Common myeloid progenitor, CD34-positive (primary cell): ENCODE data around the gene CLN5.
"Not testable (repeated sequence)": the region's sequence is repeated elsewhere in the genome, so short reads cannot be mapped to it uniquely, and the experiment has no call there.

Source experiments
- CTCF ChIA-PET: fragments of 350-600 bp; sonication (Branson Sonifier 250); formaldehyde crosslinking; loops from one replicate; lab custom pipeline; 2021; ENCODE audit warnings: antibody characterized with exemption; lab: Charles Lee
- POLR2A ChIA-PET: fragments of 350-600 bp; sonication (Branson Sonifier 250); formaldehyde crosslinking; loops from one replicate; lab custom pipeline; 2021; ENCODE audit warnings: antibody characterized with exemption; lab: Charles Lee
- DNase-seq, 3 donors: peaks; one replicate each; pipeline versions ENCODE4 v3.0.0 to v3.0.0-alpha.2; 2013
- H3K27ac ChIP-seq, 2 experiments: 1 replicate in 1 of 2; 2 replicates in 1 of 2; pipeline ENCODE4 v1.7.0; 2013; ENCODE audit warnings: inconsistent platforms in 2 of 2, low read length in 2 of 2, mild to moderate bottlenecking in 2 of 2, low read depth in 1 of 2, moderate library complexity in 1 of 2; ENCODE audit not compliant: severe bottlenecking in 2 of 2, insufficient read depth in 1 of 2, poor library complexity in 1 of 2
- H3K27me3 ChIP-seq, 5 experiments: replicated peaks in 2 of 5; 1 replicate in 3 of 5; 2 replicates in 2 of 5; pipeline versions ENCODE4 v1.6.1 to v1.7.0; 2013; ENCODE audit warnings: low read length in 4 of 5, mild to moderate bottlenecking in 2 of 5, moderate library complexity in 2 of 5, inconsistent platforms in 1 of 5; ENCODE audit not compliant: insufficient read depth in 5 of 5, control insufficient read depth in 4 of 5
- H3K36me3 ChIP-seq, 4 experiments: 1 replicate in 2 of 4; 2 replicates in 2 of 4; pipeline versions ENCODE4 v1.6.1 to v1.7.0; 2013; ENCODE audit warnings: low read length in 3 of 4, control low read depth in 1 of 4, mild to moderate bottlenecking in 1 of 4; ENCODE audit not compliant: control insufficient read depth in 4 of 4, insufficient read depth in 4 of 4
- H3K4me1 ChIP-seq, 4 experiments: 1 replicate in 3 of 4; 2 replicates in 1 of 4; pipeline versions ENCODE4 v1.6.1 to v1.7.1; 2013; ENCODE audit warnings: low read length in 3 of 4, mild to moderate bottlenecking in 3 of 4, control low read depth in 1 of 4, inconsistent platforms in 1 of 4, moderate library complexity in 1 of 4; ENCODE audit not compliant: control insufficient read depth in 4 of 4, insufficient read depth in 4 of 4; ENCODE audit errors: control extremely low read depth in 1 of 4
- H3K4me3 ChIP-seq, 7 experiments: 1 replicate in 4 of 7; 2 replicates in 3 of 7; pipeline versions ENCODE4 v1.5.1 to v1.7.0; 2013; ENCODE audit warnings: mild to moderate bottlenecking in 7 of 7, low read length in 6 of 7, moderate library complexity in 6 of 7, inconsistent platforms in 2 of 7, low read depth in 2 of 7, control low read depth in 1 of 7; ENCODE audit not compliant: insufficient read depth in 4 of 7, control insufficient read depth in 1 of 7; ENCODE audit errors: extremely low read depth in 1 of 7
- H3K9me3 ChIP-seq, 5 experiments: 1 replicate in 4 of 5; 2 replicates in 1 of 5; pipeline versions ENCODE4 v1.6.1 to v1.7.1; 2013; ENCODE audit warnings: low read length in 4 of 5, mild to moderate bottlenecking in 2 of 5, inconsistent platforms in 1 of 5, low read depth in 1 of 5, moderate library complexity in 1 of 5; ENCODE audit not compliant: control insufficient read depth in 4 of 5, insufficient read depth in 2 of 5; ENCODE audit errors: control extremely low read depth in 1 of 5
- WGBS: methylation state at CpG from one replicate; pipeline ENCODE4 v1.1.5; 2013; ENCODE audit not compliant: insufficient coverage; 5-methylcytosine and 5-hydroxymethylcytosine counted together

Gene CLN5

DNA sequence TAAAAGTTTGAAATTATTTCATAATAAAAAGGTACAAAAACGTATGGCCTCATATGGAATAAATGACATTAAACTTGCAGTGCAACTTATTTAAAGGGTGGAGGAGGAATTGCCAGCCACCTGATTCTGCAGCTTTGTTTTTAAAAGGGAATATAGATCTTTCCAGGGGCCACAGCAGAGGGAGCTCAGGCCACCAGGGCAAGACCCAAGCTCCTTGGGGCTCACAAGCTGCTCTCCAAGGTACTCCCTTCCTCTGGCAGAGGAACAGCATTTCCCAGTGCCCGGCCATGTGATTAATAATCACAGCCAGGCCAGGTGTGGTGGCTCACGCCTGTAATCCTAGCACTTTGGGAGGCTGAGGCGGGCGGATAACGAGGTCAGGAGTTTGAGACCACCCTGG, 37.3 kb upstream of the CLN5 start:
- ChIA-PET CTCF (interaction anchor here (1.6 kb wide), 1 partner anchor 17 kb away, joined by 5 read pairs; no protein-coding TSS in a partner anchor), POLR2A (no interaction called here)
- peaks cover 0 to 3% (median 0%) of the 10 kb centered on the region in 5 experiments for H3K27me3 ChIP-seq
- DNase-seq: no peak
- H3K4me3 ChIP-seq: no peak overlapping the region
- no peaks in the 10 kb centered on the region for H3K4me1 ChIP-seq
- peaks cover 0 to 8% (median 3%) of the 10 kb centered on the region in 5 experiments for H3K9me3 ChIP-seq
- H3K27ac ChIP-seq: no peak overlapping the region
- 93% methylated on average over 3 of the region's 6 CpGs for WGBS
- H3K36me3 ChIP-seq: no peaks in the 10 kb centered on the region

DNA sequence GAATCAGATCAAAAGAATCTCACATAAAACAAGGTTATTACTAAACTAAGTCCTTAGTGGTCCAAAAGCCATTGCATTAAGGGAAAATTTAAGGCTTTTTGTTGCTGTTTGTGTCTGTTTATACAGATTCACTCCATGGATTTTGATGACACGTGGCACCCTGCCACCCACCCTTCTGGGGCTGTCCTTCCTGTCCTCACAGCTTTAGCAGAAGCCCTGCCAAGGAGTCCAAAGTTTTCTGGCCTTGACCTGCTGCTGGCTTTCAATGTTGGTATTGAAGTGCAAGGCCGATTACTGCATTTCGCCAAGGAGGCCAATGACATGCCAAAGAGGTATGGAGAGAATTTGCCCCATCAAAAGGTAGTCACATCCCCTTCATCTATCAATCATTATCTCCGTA, 36.7 kb upstream of the CLN5 start:
- no peak overlapping the region for H3K4me3 ChIP-seq
- peaks cover 0 to 3% (median 0%) of the 10 kb centered on the region in 5 experiments for H3K27me3 ChIP-seq
- CTCF ChIA-PET: interaction anchor here (0.7 to 1.6 kb wide), 3 partner anchors 12 to 25 kb away, joined by 3 to 5 read pairs (median 3); no protein-coding TSS in a partner anchor
- H3K9me3 ChIP-seq: peaks cover 3 to 14% (median 8%) of the 10 kb centered on the region in 5 experiments
- POLR2A ChIA-PET: no interaction called here
- no peaks in the 10 kb centered on the region for H3K4me1 ChIP-seq
- H3K27ac ChIP-seq: no peak overlapping the region
- 100% methylated on average over 3 of the region's 4 CpGs for WGBS
- no peaks in the 10 kb centered on the region for H3K36me3 ChIP-seq
- DNase-seq: no peak

DNA sequence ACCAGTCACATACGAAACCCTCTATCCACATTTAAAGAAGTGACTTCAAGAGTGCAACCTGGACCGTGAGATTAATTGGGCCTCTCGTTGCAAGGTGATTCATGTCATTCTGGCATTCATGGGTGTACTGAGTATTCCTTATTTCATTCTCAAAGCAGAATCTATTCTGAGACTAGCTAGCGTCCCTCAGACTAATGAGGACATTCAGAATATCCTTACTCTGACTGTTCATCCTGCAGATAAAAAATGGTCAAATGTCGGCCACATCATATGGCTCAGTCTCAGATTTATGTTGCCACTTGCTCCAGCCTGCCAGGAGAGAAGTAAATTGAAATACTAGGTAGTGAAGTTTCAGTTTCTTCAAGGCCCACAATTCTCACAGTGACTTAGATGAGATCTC, 36.2 kb upstream of the CLN5 start:
- 93% methylated on average over 5 of the region's 5 CpGs for WGBS
- H3K27ac ChIP-seq: no peak overlapping the region
- no peaks in the 10 kb centered on the region for H3K4me1 ChIP-seq
- peaks cover 0 to 3% (median 0%) of the 10 kb centered on the region in 5 experiments for H3K27me3 ChIP-seq
- no peaks in the 10 kb centered on the region for H3K36me3 ChIP-seq
- no peak for DNase-seq
- H3K4me3 ChIP-seq: no peak overlapping the region
- POLR2A ChIA-PET: no interaction called here
- CTCF ChIA-PET: interaction anchor here (0.7 to 1.6 kb wide), 3 partner anchors 12 to 25 kb away, joined by 3 to 5 read pairs (median 3); no protein-coding TSS in a partner anchor
- peaks cover 3 to 17% (median 8%) of the 10 kb centered on the region in 5 experiments for H3K9me3 ChIP-seq

DNA sequence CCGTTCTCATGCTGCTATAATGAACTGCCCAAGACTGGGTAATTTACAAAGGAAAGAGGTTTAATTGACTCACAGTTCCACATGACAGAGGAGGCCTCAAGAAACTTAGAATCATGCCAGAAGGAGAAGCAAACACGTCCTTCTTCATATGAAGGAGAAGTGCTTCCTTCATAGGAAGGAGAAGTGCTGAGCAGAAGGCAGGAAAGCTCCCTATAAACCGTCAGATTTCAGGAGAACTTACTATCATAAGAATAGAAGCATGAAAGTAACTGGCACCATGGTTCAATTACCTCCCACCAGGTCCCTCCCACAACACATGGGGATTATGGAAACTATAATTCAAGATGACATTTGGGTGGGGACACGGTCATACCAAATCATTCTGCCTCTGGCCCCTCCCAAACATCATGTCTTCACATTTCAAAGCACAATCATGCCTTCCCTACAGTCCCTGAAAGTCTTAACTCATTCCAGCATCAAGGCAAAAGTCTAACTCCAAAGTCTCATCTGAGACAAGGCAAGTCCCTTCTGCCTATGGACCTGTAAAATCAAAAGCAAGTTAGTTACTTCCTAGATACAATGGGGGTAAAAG, 32.9 kb upstream of the CLN5 start:
- Histone ChIP-seq H3K27me3 (no peaks in the 10 kb centered on the region), H3K4me3 (no peak overlapping the region), H3K9me3 (peaks cover 5 to 25% (median 8%) of the 10 kb centered on the region in 5 experiments), H3K36me3 (no peaks in the 10 kb centered on the region), H3K4me1 (no peaks in the 10 kb centered on the region), H3K27ac (no peak overlapping the region)
- 96% methylated on average over 4 of the region's 4 CpGs for WGBS
- no peak for DNase-seq
- ChIA-PET POLR2A (no interaction called here), CTCF (no interaction called here)

DNA sequence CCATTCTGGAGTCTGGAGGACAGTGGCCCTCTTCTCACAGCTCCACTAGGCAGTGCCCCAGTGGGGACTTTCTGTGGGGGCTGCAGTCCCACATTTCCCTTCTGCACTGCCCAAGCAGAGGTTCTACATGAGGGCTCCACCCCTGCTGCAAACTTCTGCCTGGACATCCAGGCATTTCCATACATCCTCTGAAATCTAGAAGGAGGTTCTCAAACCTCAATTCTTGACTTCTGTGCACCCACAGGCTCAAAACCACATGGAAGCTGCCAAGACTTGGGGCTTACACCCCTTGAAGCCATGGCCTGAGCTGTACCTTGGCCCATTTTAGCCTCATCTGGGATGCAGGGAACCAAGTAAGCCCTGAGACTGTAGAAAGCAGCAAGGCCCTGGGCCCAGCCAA, 32.1 kb upstream of the CLN5 start:
- CTCF ChIA-PET, H3K27ac ChIP-seq, POLR2A ChIA-PET, H3K4me3 ChIP-seq, DNase-seq, H3K4me1 ChIP-seq, H3K36me3 ChIP-seq, H3K27me3 ChIP-seq: not testable (repeated sequence)
- H3K9me3 ChIP-seq: peaks cover 5 to 25% (median 8%) of the 10 kb centered on the region in 5 experiments

DNA sequence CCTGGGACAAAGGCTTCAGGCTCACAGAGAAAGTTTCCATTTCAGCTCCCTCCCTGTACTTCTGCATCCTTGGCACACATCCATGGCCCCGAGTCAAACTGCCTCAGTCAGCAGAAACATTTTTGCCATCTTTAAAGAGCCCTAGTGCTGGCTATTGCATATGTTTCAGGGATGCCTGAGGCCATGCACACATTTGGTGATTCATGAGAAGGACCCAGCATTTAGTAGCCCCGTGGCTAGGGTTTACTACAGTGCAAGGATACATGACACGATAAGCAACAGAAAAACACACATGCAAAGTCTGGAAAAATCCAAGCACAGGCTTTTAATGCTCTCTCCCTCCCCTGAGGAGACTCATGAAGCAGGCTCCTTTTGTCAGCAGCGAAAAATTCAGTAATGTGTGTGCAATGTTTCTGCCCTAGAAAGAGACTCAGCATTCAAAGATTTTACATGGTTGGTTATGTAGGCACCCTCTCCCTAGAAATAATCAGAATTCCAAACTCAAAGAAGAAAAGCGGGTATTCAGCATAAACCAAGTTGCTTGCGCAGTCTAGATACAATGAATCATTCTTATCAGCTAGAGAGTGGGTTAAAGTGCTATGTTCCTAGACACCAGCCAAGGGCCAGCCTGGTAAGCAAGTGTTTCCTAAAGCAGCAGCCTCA, 26.0 kb upstream of the CLN5 start:
- POLR2A ChIA-PET: no interaction called here
- Histone ChIP-seq H3K4me3 (no peak overlapping the region), H3K36me3 (no peaks in the 10 kb centered on the region), H3K27ac (no peak overlapping the region), H3K4me1 (no peaks in the 10 kb centered on the region), H3K9me3 (peaks cover 0 to 5% (median under 1%) of the 10 kb centered on the region in 5 experiments), H3K27me3 (no peaks in the 10 kb centered on the region)
- WGBS: 75% methylated on average over 5 of the region's 6 CpGs
- CTCF ChIA-PET: no interaction called here
- DNase-seq: no peak

DNA sequence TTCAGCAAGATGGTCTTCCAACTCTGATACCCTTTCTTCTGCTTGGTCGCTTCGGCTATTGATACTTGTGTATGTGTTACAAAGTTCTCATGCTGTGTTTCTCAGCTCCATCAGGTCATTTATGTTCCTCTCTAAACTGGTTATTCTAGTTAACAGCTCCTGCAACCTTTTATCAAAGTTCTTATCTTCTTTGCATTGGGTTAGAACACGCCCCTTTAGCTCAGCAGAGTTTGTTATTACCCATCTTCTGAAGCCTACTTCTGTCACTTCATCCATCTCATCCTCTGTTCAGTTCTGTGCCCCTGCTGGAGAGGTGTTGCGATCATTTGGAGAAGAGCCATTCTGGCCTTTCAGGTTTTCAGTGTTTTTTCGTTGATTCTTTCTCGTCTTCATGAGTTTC, 24.9 kb upstream of the CLN5 start:
- Histone ChIP-seq H3K4me1 (peaks cover 0 to under 1% (median 0%) of the 10 kb centered on the region in 4 experiments), H3K36me3 (no peaks in the 10 kb centered on the region), H3K27me3 (no peaks in the 10 kb centered on the region), H3K9me3 (no peaks in the 10 kb centered on the region), H3K27ac (no peak overlapping the region), H3K4me3 (no peak overlapping the region)
- no peak for DNase-seq
- CTCF ChIA-PET: interaction anchor here (0.8 kb wide), 1 partner anchor 12 kb away, joined by 3 read pairs; no protein-coding TSS in a partner anchor
- POLR2A ChIA-PET: no interaction called here
- 93% methylated on average over 3 of the region's 6 CpGs for WGBS
